MCF 10A (cell line): Measurements from ENCODE around the gene AK5. TPM values are rescaled to one million over a fixed set of nuclear protein-coding genes. Genes with fewer than 3 reads are reported as not detected.

Source experiments
- BruUV-seq: library from RNA; stranded (reverse); fragments of 400-500 nt; replicated peaks from 2 replicates; lab custom pipeline; 2021; lab: Mats Ljungman, UMichigan
- CTCF ChIA-PET: fragments of 300-600 bp; sonication (Branson Sonifier 250); formaldehyde crosslinking; extraction: SDS; loops from one replicate; lab custom pipeline; 2021; ENCODE audit warnings: antibody characterized with exemption, inconsistent platforms; lab: Yijun Ruan, JAX
- POLR2A ChIA-PET: fragments of 300-600, 350-650 bp; sonication (Branson Sonifier 250); formaldehyde crosslinking; extraction: SDS; loops from one replicate; lab custom pipeline; 2020; ENCODE audit warnings: antibody characterized with exemption, inconsistent platforms; lab: Yijun Ruan, JAX
- DNase-seq: peaks from one replicate; pipeline ENCODE4 v3.0.0-alpha.2; 2018; ENCODE audit not compliant: unreplicated experiment
- H3K27ac Mint-ChIP-seq: one replicate; pipeline ENCODE4 v1.8.0; 2022; ENCODE audit warnings: mild to moderate bottlenecking, low read depth, mixed read lengths; ENCODE audit not compliant: unreplicated experiment
- H3K27me3 Mint-ChIP-seq: one replicate; pipeline ENCODE4 v1.8.0; 2022; ENCODE audit warnings: mixed read lengths; ENCODE audit not compliant: insufficient read depth, unreplicated experiment
- H3K36me3 Mint-ChIP-seq: one replicate; pipeline ENCODE4 v1.8.0; 2022; ENCODE audit warnings: mild to moderate bottlenecking, moderate library complexity, mixed read lengths; ENCODE audit not compliant: insufficient read depth, unreplicated experiment
- H3K4me1 Mint-ChIP-seq: one replicate; pipeline ENCODE4 v1.8.0; 2022; ENCODE audit warnings: mixed read lengths; ENCODE audit not compliant: insufficient read depth, unreplicated experiment
- H3K4me3 Mint-ChIP-seq: one replicate; pipeline ENCODE4 v1.8.0; 2022; ENCODE audit warnings: mild to moderate bottlenecking, moderate library complexity, mixed read lengths; ENCODE audit not compliant: unreplicated experiment
- H3K9me3 Mint-ChIP-seq: one replicate; pipeline ENCODE4 v1.8.0; 2022; ENCODE audit warnings: mixed read lengths; ENCODE audit not compliant: unreplicated experiment
- intact Hi-C: fragments of 100-400 bp; cut with micrococcal nuclease; formaldehyde crosslinking; loops from 2 replicates; pipeline ENCODE4 v1.14.1; 2022
- total RNA-seq: library from RNA; stranded (reverse); gene quantifications from 2 replicates; pipeline ENCODE4 v1.2.3, GENCODE V29; 2022
- TF ChIP-seq, protein P1 (sequence below): fragments of 200-600 bp; IDR thresholded peaks from one replicate; pipeline ENCODE4 v1.8.0; 2022; ENCODE audit warnings: antibody characterized with exemption, mild to moderate bottlenecking; ENCODE audit not compliant: unreplicated experiment

Gene AK5
- total RNA-seq, 1 experiment from 2014 or later: not detected

DNA sequence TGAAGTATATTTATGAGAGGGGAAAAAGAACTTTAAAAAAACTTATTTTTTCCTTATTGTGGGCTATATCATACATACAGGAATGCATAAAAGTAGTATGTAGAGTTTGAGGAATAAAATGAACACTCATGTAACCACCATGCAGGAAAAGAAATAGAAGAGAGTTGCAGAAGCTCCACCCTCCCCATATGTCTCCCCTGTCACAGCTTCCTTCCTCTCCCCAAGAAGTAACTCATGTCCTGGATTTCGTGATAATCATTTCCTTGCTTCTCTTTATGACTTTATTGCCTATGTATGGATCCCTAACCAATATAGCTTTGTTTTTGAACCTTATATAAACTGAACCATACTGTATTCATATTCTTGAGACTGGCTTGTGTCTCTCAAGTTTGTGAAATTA, 274.2 kb downstream of the AK5 start:
- peaks cover 37% of the 10 kb centered on the region for H3K36me3 Mint-ChIP-seq
- ChIA-PET CTCF (interaction anchor here (2.6 kb wide), 1 partner anchor 11 kb away, joined by 8 read pairs; no protein-coding TSS in a partner anchor), POLR2A (interaction anchor here (1.0 to 1.9 kb wide), 5 partner anchors 11 to 21 kb away, joined by 3 to 12 read pairs (median 4); no protein-coding TSS in a partner anchor)
- no peak overlapping the region for H3K27ac Mint-ChIP-seq
- H3K4me1 Mint-ChIP-seq: no peaks in the 10 kb centered on the region
- no peak overlapping the region for H3K4me3 Mint-ChIP-seq
- intact Hi-C loops: no loop called here
- no TSS peak for BruUV-seq
- TF ChIP-seq, protein P1, sequence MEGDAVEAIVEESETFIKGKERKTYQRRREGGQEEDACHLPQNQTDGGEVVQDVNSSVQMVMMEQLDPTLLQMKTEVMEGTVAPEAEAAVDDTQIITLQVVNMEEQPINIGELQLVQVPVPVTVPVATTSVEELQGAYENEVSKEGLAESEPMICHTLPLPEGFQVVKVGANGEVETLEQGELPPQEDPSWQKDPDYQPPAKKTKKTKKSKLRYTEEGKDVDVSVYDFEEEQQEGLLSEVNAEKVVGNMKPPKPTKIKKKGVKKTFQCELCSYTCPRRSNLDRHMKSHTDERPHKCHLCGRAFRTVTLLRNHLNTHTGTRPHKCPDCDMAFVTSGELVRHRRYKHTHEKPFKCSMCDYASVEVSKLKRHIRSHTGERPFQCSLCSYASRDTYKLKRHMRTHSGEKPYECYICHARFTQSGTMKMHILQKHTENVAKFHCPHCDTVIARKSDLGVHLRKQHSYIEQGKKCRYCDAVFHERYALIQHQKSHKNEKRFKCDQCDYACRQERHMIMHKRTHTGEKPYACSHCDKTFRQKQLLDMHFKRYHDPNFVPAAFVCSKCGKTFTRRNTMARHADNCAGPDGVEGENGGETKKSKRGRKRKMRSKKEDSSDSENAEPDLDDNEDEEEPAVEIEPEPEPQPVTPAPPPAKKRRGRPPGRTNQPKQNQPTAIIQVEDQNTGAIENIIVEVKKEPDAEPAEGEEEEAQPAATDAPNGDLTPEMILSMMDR: no peak
- no peaks in the 10 kb centered on the region for H3K9me3 Mint-ChIP-seq
- no peak for DNase-seq
- no peaks in the 10 kb centered on the region for H3K27me3 Mint-ChIP-seq

- ChIA-PET POLR2A (interaction anchor here (0.9 to 1.9 kb wide), 3 partner anchors 12 to 144 kb away, joined by 3 to 12 read pairs (median 5); no protein-coding TSS in a partner anchor), CTCF (interaction anchor here (0.6 to 2.6 kb wide), 4 partner anchors 12 to 1554 kb away, joined by 3 to 8 read pairs (median 4); no protein-coding TSS in a partner anchor)
- no peaks in the 10 kb centered on the region for H3K4me1 Mint-ChIP-seq
- H3K9me3 Mint-ChIP-seq: no peaks in the 10 kb centered on the region
- peaks cover 47% of the 10 kb centered on the region for H3K36me3 Mint-ChIP-seq
- H3K4me3 Mint-ChIP-seq: no peak overlapping the region
- H3K27me3 Mint-ChIP-seq: no peaks in the 10 kb centered on the region
- TF ChIP-seq, protein P1: no peak
- intact Hi-C loops: no loop called here
- H3K27ac Mint-ChIP-seq: no peak overlapping the region
- DNase-seq: no peak
- BruUV-seq: no TSS peak
These were observed 275.2 kb downstream of the AK5 start for GRCh38 chr1:77557053-77557452.

- H3K36me3 Mint-ChIP-seq: peaks cover 63% of the 10 kb centered on the region
- ChIA-PET POLR2A (interaction anchor here (0.7 to 1.5 kb wide), 3 partner anchors 14 to 340 kb away, joined by 3 to 5 read pairs (median 3); no protein-coding TSS in a partner anchor), CTCF (no interaction called here)
- H3K4me1 Mint-ChIP-seq: no peaks in the 10 kb centered on the region
- BruUV-seq: no TSS peak
- no peak for DNase-seq
- TF ChIP-seq, protein P1: no peak
- intact Hi-C loops: no loop called here
- no peaks in the 10 kb centered on the region for H3K9me3 Mint-ChIP-seq
- no peak overlapping the region for H3K4me3 Mint-ChIP-seq
- no peaks in the 10 kb centered on the region for H3K27me3 Mint-ChIP-seq
- H3K27ac Mint-ChIP-seq: no peak overlapping the region
These were observed 276.9 kb downstream of the AK5 start for GRCh38 chr1:77558591-77559164.

GRCh38 chr1:77560741-77561140, 278.9 kb downstream of the AK5 start:
- Mint-ChIP-seq H3K9me3 (no peaks in the 10 kb centered on the region), H3K27me3 (no peaks in the 10 kb centered on the region), H3K4me3 (no peak overlapping the region), H3K36me3 (peaks cover 71% of the 10 kb centered on the region), H3K4me1 (no peaks in the 10 kb centered on the region), H3K27ac (no peak overlapping the region)
- POLR2A ChIA-PET: interaction anchor here (0.7 kb wide), 1 partner anchor 88 kb away, joined by 3 read pairs; no protein-coding TSS in a partner anchor
- intact Hi-C loops: no loop called here
- TF ChIP-seq, protein P1: no peak
- no peak for DNase-seq
- no TSS peak for BruUV-seq
- CTCF ChIA-PET: no interaction called here
